Lower leg skin (tissue), 4 donors: ENCODE data around the gene YES1. TPM values are rescaled to one million over a fixed set of nuclear protein-coding genes. Genes with fewer than 3 reads are reported as not detected.
"Not testable (repeated sequence)": the region's sequence is repeated elsewhere in the genome, so short reads cannot be mapped to it uniquely, and the experiment has no call there.

Experiments
- DNase-seq, 2 donors: peaks; one replicate each; pipeline ENCODE4 v3.0.0-alpha.2; 2019; ENCODE audit warnings: low spot score in 2 of 2
- H3K4me3 ChIP-seq: fragments of 200-600 bp; sonication (generic); 2 replicates; pipeline ENCODE4 v1.5.1; 2017; ENCODE audit warnings: mild to moderate bottlenecking, low read depth; ENCODE audit not compliant: poor library complexity, severe bottlenecking
- CTCF ChIP-seq, 3 donors: fragments of 450-650 bp; IDR thresholded peaks; one replicate each; pipeline ENCODE4 v1.5.1; 2016; ENCODE audit warnings: antibody characterized with exemption in 3 of 3, mild to moderate bottlenecking in 3 of 3, moderate library complexity in 2 of 3
- POLR2A ChIP-seq, 2 donors: fragments of 450-650 bp; IDR thresholded peaks; one replicate each; pipeline ENCODE4 v1.6.1; 2016 to 2017; ENCODE audit warnings: antibody characterized with exemption in 2 of 2, mild to moderate bottlenecking in 1 of 2, moderate library complexity in 1 of 2
- WGBS, 2 donors: methylation state at CpG; one replicate each; pipeline ENCODE4 v1.1.5; 2018; 5-methylcytosine and 5-hydroxymethylcytosine counted together
- intact Hi-C: fragments of 100-400 bp; cut with DNase I; formaldehyde crosslinking; loops from one replicate; pipeline ENCODE4 v1.15.0; 2023; ENCODE audit warnings: low total_unique reads
- total RNA-seq, 4 donors: library from RNA; depleted of rRNA; stranded (reverse); fragments of >200 nt; gene quantifications; one replicate each; pipeline ENCODE4 v1.1.0, GENCODE V29; 2016

YES1 gene
- total RNA-seq, 4 donors from 2014 or later = 62.3 to 133 (median 90.0) TPM

DNA sequence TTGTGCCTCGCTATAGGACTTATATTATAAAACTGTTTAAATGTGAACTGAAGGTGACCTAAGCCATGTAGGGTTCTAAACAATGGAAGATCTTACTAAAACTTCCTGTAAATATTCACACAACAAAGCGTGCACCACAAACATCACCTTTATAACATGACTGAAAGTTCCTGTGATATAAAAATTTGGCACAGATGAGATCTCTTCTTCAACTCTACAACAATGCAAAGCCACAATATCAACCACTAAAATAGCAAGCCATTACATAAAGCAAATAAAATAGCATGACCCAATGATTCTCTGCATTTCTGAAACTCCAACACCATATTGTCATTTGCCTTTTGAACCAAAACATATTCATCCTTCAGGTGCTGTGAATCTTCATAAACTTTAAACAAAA is 3.5 kb downstream of the YES1 start:
- no peak overlapping the region for H3K4me3 ChIP-seq
- 57 to 61% methylated on average over 2 of the region's 2 CpGs for WGBS, 2 donors
- no peak for DNase-seq
- intact Hi-C loops = no loop called here
- no peak for TF ChIP-seq CTCF (IDR thresholded peaks at IDR 0.05)
- TF ChIP-seq POLR2A (IDR thresholded peaks at IDR 0.05) = no peak

GRCh38 chr18:808086-808485 is 4.0 kb downstream of the YES1 start:
- intact Hi-C loops = no loop called here
- no peak for TF ChIP-seq CTCF (IDR thresholded peaks at IDR 0.05)
- TF ChIP-seq POLR2A (IDR thresholded peaks at IDR 0.05) = no peak
- DNase-seq = no peak
- 17 to 24% methylated on average over 5 of the region's 5 CpGs for WGBS, 2 donors
- no peak overlapping the region for H3K4me3 ChIP-seq

- 71 to 73% methylated on average over 2 of the region's 2 CpGs for WGBS, 2 donors
- H3K4me3 ChIP-seq = no peak overlapping the region
- no peak for DNase-seq
- no peak for TF ChIP-seq CTCF (IDR thresholded peaks at IDR 0.05)
- TF ChIP-seq POLR2A (IDR thresholded peaks at IDR 0.05) = no peak
- intact Hi-C loops = no loop called here
These were observed 6.3 kb downstream of the YES1 start for GRCh38 chr18:805755-806110.

DNA sequence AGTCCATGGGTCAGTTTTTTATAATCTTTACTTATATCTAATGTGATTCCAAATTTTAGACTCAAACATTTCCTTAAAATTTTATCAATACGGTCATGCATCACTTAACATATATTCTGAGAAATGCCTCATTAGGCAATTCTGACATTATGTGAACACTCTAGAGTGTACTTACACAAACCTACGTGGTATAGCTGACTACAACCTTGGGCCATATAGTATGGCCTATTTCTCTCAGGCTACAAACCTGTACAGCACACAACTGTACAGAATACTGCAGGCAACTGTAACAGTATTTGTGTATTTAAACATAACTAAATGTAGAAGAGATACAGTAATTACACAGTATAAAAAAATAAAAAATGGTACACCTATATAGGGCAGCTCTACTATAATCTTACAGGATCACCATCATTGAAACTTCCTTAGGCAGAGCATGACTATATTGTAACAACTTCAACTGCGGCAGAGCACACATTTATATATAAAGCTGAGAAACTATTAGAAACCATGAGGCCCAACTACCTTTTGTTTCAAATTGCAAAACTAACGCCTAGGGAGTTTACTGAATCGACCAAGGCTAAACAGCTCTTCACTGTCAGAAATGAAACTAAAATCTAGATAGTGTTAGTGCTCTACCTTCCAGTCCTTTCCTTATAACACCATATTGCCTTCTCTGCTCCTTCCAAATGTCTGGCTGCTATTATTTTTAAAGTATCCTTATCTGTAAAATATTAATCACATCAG is 6.9 kb downstream of the YES1 start:
- intact Hi-C loops = no loop called here
- 63 to 67% methylated on average over 5 of the region's 5 CpGs for WGBS, 2 donors
- TF ChIP-seq CTCF (IDR thresholded peaks at IDR 0.05) = no peak
- no peak for TF ChIP-seq POLR2A (IDR thresholded peaks at IDR 0.05)
- no peak for DNase-seq
- no peak overlapping the region for H3K4me3 ChIP-seq

DNA sequence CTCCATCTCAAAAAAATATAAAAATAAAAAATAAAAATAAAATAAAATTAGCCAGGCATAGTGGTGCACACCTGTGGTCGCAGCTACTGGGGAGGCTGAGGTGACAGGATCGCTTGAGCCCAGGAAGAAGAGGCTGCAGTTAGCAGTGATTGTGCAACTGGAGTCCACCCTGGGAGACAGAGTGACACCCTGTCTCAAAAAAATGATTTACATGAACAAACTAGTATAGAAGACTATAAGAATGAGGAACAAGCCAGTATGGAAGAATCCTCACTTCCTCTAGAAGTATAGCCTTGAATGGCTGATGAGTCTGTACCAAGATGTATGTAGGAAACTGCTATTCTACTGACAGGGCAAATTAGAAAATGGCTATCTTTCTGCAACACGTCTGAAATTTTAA is 10.9 kb downstream of the YES1 start:
- no peak for DNase-seq
- H3K4me3 ChIP-seq = no peak overlapping the region
- 83 to 88% methylated on average over 3 of the region's 3 CpGs for WGBS, 2 donors
- TF ChIP-seq CTCF (IDR thresholded peaks at IDR 0.05) = no peak
- TF ChIP-seq POLR2A (IDR thresholded peaks at IDR 0.05) = no peak
- intact Hi-C loops = no loop called here

DNA sequence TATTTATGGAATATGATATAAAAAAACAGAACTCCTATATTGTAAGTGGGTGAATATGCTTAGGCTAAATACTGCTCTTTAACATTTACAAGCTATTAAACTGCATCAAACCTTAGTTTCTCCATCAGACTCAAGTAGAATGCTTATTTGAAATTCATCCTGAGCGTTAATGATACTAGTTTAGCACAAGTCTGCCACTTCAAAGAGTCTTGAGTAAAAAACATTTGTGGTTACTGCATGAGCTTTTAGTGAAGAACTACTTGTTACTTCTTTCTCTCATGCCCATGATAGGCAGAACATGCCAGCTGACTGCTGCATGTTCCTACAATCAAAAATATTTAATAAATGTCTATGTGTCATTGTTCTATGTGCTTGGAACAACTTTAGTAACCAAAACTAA is 12.1 kb downstream of the YES1 start:
- no peak for DNase-seq
- TF ChIP-seq POLR2A (IDR thresholded peaks at IDR 0.05) = no peak
- no peak for TF ChIP-seq CTCF (IDR thresholded peaks at IDR 0.05)
- H3K4me3 ChIP-seq = no peak overlapping the region
- 88 to 95% methylated on average over 1 of the region's 1 CpG for WGBS, 2 donors
- intact Hi-C loops = no loop called here

GRCh38 chr18:795383-795782 is 16.7 kb downstream of the YES1 start:
- intact Hi-C loops, DNase-seq, H3K4me3 ChIP-seq: not testable (repeated sequence)
- 75 to 85% methylated on average over 1 of the region's 1 CpG for WGBS, 2 donors
